ENCODE results near the gene BRMS1.
A peak's percentile ranks its signal among the peaks of the same experiment; 100 is the strongest.
"Not testable (repeated sequence)": the region's sequence is repeated elsewhere in the genome, so short reads cannot be mapped to it uniquely, and the experiment has no call there.

BRMS1 gene

GRCh38 chr11:66363187-66363601, 18.3 kb upstream of the BRMS1 start:
- Histone ChIP-seq H3K27ac (ENCODE audit: insufficient read depth, low read depth, low read length, poor library complexity, severe bottlenecking) (no peak overlapping the region), H3K4me3 (ENCODE audit: insufficient read depth, low read depth, low read length) (no peak overlapping the region), H3K36me3 (ENCODE audit: control insufficient read depth, insufficient read depth, low read length) (peaks cover 4% of the 10 kb centered on the region), H3K27me3 (ENCODE audit: control insufficient read depth, insufficient read depth, low read length, poor library complexity, severe bottlenecking) (no peaks in the 10 kb centered on the region), H3K9me3 (ENCODE audit: control insufficient read depth, low read length) (no peaks in the 10 kb centered on the region), H3K4me1 (ENCODE audit: control insufficient read depth, insufficient read depth, low read length) (no peaks in the 10 kb centered on the region)
- WGBS, 2 experiments = 94 to 96% methylated on average over 14 of the region's 14 CpGs

- no peaks in the 10 kb centered on the region for H3K4me1 ChIP-seq (ENCODE audit: control insufficient read depth, insufficient read depth, low read length)
- H3K36me3 ChIP-seq (ENCODE audit: control insufficient read depth, insufficient read depth, low read length) = peaks cover 3% of the 10 kb centered on the region
- H3K27me3 ChIP-seq (ENCODE audit: control insufficient read depth, insufficient read depth, low read length, poor library complexity, severe bottlenecking) = no peaks in the 10 kb centered on the region
- H3K27ac ChIP-seq (ENCODE audit: insufficient read depth, low read depth, low read length, poor library complexity, severe bottlenecking) = no peak overlapping the region
- no peaks in the 10 kb centered on the region for H3K9me3 ChIP-seq (ENCODE audit: control insufficient read depth, low read length)
- WGBS, 2 experiments = 85% methylated on average over 9 of the region's 9 CpGs
- H3K4me3 ChIP-seq (ENCODE audit: insufficient read depth, low read depth, low read length) = no peak overlapping the region
Measured at GRCh38 chr11:66362481-66363147, 17.7 kb upstream of the BRMS1 start.

- Histone ChIP-seq H3K4me1 (ENCODE audit: control insufficient read depth, insufficient read depth, low read length) (no peaks in the 10 kb centered on the region), H3K9me3 (ENCODE audit: control insufficient read depth, low read length) (no peaks in the 10 kb centered on the region), H3K27ac (ENCODE audit: insufficient read depth, low read depth, low read length, poor library complexity, severe bottlenecking) (no peak overlapping the region), H3K36me3 (ENCODE audit: control insufficient read depth, insufficient read depth, low read length) (no peaks in the 10 kb centered on the region), H3K4me3 (ENCODE audit: insufficient read depth, low read depth, low read length) (no peak overlapping the region), H3K27me3 (ENCODE audit: control insufficient read depth, insufficient read depth, low read length, poor library complexity, severe bottlenecking) (no peaks in the 10 kb centered on the region)
- 91 to 92% methylated on average over 6 of the region's 6 CpGs for WGBS, 2 experiments
Measured at GRCh38 chr11:66361502-66361941, 16.6 kb upstream of the BRMS1 start.

GRCh38 chr11:66360406-66361073, 15.6 kb upstream of the BRMS1 start:
- Histone ChIP-seq H3K4me1 (ENCODE audit: control insufficient read depth, insufficient read depth, low read length) (no peaks in the 10 kb centered on the region), H3K9me3 (ENCODE audit: control insufficient read depth, low read length) (no peaks in the 10 kb centered on the region), H3K27me3 (ENCODE audit: control insufficient read depth, insufficient read depth, low read length, poor library complexity, severe bottlenecking) (no peaks in the 10 kb centered on the region), H3K27ac (ENCODE audit: insufficient read depth, low read depth, low read length, poor library complexity, severe bottlenecking) (no peak overlapping the region), H3K36me3 (ENCODE audit: control insufficient read depth, insufficient read depth, low read length) (no peaks in the 10 kb centered on the region), H3K4me3 (ENCODE audit: insufficient read depth, low read depth, low read length) (no peak overlapping the region)
- WGBS, 2 experiments = 93% methylated on average over 15 of the region's 15 CpGs

- Histone ChIP-seq H3K36me3 (ENCODE audit: control insufficient read depth, insufficient read depth, low read length) (no peaks in the 10 kb centered on the region), H3K9me3 (ENCODE audit: control insufficient read depth, low read length) (no peaks in the 10 kb centered on the region), H3K27me3 (ENCODE audit: control insufficient read depth, insufficient read depth, low read length, poor library complexity, severe bottlenecking) (no peaks in the 10 kb centered on the region), H3K4me3 (ENCODE audit: insufficient read depth, low read depth, low read length) (no peak overlapping the region), H3K4me1 (ENCODE audit: control insufficient read depth, insufficient read depth, low read length) (no peaks in the 10 kb centered on the region), H3K27ac (ENCODE audit: insufficient read depth, low read depth, low read length, poor library complexity, severe bottlenecking) (no peak overlapping the region)
- WGBS, 2 experiments = 88 to 92% methylated on average over 3 of the region's 3 CpGs
Measured at GRCh38 chr11:66359662-66360087, 14.8 kb upstream of the BRMS1 start.

GRCh38 chr11:66350560-66351235, 5.8 kb upstream of the BRMS1 start:
- H3K4me1 ChIP-seq (ENCODE audit: control insufficient read depth, insufficient read depth, low read length) = peaks cover 11% of the 10 kb centered on the region
- not testable (repeated sequence) for H3K27ac ChIP-seq (ENCODE audit: insufficient read depth, low read depth, low read length, poor library complexity, severe bottlenecking)

GRCh38 chr11:66349084-66349386, 4.1 kb upstream of the BRMS1 start:
- Histone ChIP-seq H3K4me1 (ENCODE audit: control insufficient read depth, insufficient read depth, low read length) (peaks cover 16% of the 10 kb centered on the region), H3K9me3 (ENCODE audit: control insufficient read depth, low read length) (no peaks in the 10 kb centered on the region), H3K36me3 (ENCODE audit: control insufficient read depth, insufficient read depth, low read length) (peaks cover 4% of the 10 kb centered on the region), H3K27me3 (ENCODE audit: control insufficient read depth, insufficient read depth, low read length, poor library complexity, severe bottlenecking) (no peaks in the 10 kb centered on the region), H3K4me3 (ENCODE audit: insufficient read depth, low read depth, low read length) (no peak overlapping the region), H3K27ac (ENCODE audit: insufficient read depth, low read depth, low read length, poor library complexity, severe bottlenecking) (no peak overlapping the region)
- 94 to 100% methylated on average over 2 of the region's 2 CpGs for WGBS, 2 experiments

More at GRCh38 chr11:66350560-66351235, 5.8 kb upstream of the BRMS1 start:
- not testable (repeated sequence) for H3K4me3 ChIP-seq (ENCODE audit: insufficient read depth, low read depth, low read length); H3K27me3 ChIP-seq (ENCODE audit: control insufficient read depth, insufficient read depth, low read length, poor library complexity, severe bottlenecking); H3K9me3 ChIP-seq (ENCODE audit: control insufficient read depth, low read length); H3K36me3 ChIP-seq (ENCODE audit: control insufficient read depth, insufficient read depth, low read length)
- 93 to 96% methylated on average over 8 of the region's 8 CpGs for WGBS, 2 experiments

- Histone ChIP-seq H3K27me3 (ENCODE audit: control insufficient read depth, insufficient read depth, low read length, poor library complexity, severe bottlenecking) (no peaks in the 10 kb centered on the region), H3K36me3 (ENCODE audit: control insufficient read depth, insufficient read depth, low read length) (no peaks in the 10 kb centered on the region), H3K4me3 (ENCODE audit: insufficient read depth, low read depth, low read length) (peak within 1 kb of the TSS; percentile 68), H3K4me1 (ENCODE audit: control insufficient read depth, insufficient read depth, low read length) (peaks cover 16% of the 10 kb centered on the region), H3K9me3 (ENCODE audit: control insufficient read depth, low read length) (no peaks in the 10 kb centered on the region), H3K27ac (ENCODE audit: insufficient read depth, low read depth, low read length, poor library complexity, severe bottlenecking) (peak within 1 kb of the TSS; percentile 64)
- 1% methylated on average over 101 of the region's 101 CpGs for whole genome bisulfite sequencing, 2 experiments
Measured at GRCh38 chr11:66347425-66348276, 2.7 kb upstream of the BRMS1 start, which contains the start of gene B4GAT1. Gene B4GAT1 (minus strand): TSS chr11:66347629. CDS start chr11:66347545, 84 bp downstream.

GRCh38 chr11:66346476-66347424, 1.8 kb upstream of the BRMS1 start:
- Histone ChIP-seq H3K4me3 (ENCODE audit: insufficient read depth, low read depth, low read length) (peak overlapping the region; percentile 68), H3K27me3 (ENCODE audit: control insufficient read depth, insufficient read depth, low read length, poor library complexity, severe bottlenecking) (no peaks in the 10 kb centered on the region), H3K36me3 (ENCODE audit: control insufficient read depth, insufficient read depth, low read length) (no peaks in the 10 kb centered on the region), H3K27ac (ENCODE audit: insufficient read depth, low read depth, low read length, poor library complexity, severe bottlenecking) (no peak overlapping the region), H3K9me3 (ENCODE audit: control insufficient read depth, low read length) (no peaks in the 10 kb centered on the region), H3K4me1 (ENCODE audit: control insufficient read depth, insufficient read depth, low read length) (peaks cover 16% of the 10 kb centered on the region)
- 44% methylated on average over 68 of the region's 68 CpGs for WGBS, 2 experiments
